Hematopoietic multipotent progenitor cell treated with erythropoietin and hydrocortisone succinate and interleukin-3 and kit ligand, for 8 days (in vitro differentiated cells): ENCODE results near the gene TSPAN13.
A peak's percentile ranks its signal among the peaks of the same experiment; 100 is the strongest.

Source experiments
- DNase-seq: peaks from one replicate; pipeline ENCODE4 v3.0.0-alpha.2; 2015

TSPAN13 gene

GRCh38 chr7:16778476-16778875, 24.9 kb downstream of the TSPAN13 start:
- no peak for DNase-seq

- no peak for DNase-seq
These were observed 25.5 kb downstream of the TSPAN13 start for GRCh38 chr7:16779051-16779450.

- no peak for DNase-seq
These were observed 27.0 kb downstream of the TSPAN13 start for GRCh38 chr7:16780596-16780995.

GRCh38 chr7:16785321-16785720, 31.8 kb downstream of the TSPAN13 start:
- no peak for DNase-seq

GRCh38 chr7:16785846-16786245, 32.3 kb downstream of the TSPAN13 start:
- DNase-seq = no peak

GRCh38 chr7:16786257-16786656, 32.7 kb downstream of the TSPAN13 start:
- no peak for DNase-seq

- no peak for DNase-seq
These were observed 33.6 kb downstream of the TSPAN13 start for GRCh38 chr7:16787127-16787526.

GRCh38 chr7:16791071-16791470, 37.5 kb downstream of the TSPAN13 start:
- no peak for DNase-seq

- DNase-seq = no peak
These were observed 38.5 kb downstream of the TSPAN13 start for GRCh38 chr7:16791905-16792698.

- DNase-seq = no peak
These were observed 41.4 kb downstream of the TSPAN13 start for GRCh38 chr7:16794986-16795385.

- DNase-seq = no peak
These were observed 42.1 kb downstream of the TSPAN13 start for GRCh38 chr7:16795624-16796023.

GRCh38 chr7:16801111-16801542, 47.6 kb downstream of the TSPAN13 start:
- DNase-seq = peak; percentile 73

- no peak for DNase-seq
These were observed 48.0 kb downstream of the TSPAN13 start for GRCh38 chr7:16801579-16801978.

- DNase-seq = no peak
These were observed 49.6 kb downstream of the TSPAN13 start for GRCh38 chr7:16803125-16803524.

GRCh38 chr7:16803881-16804673, 50.5 kb downstream of the TSPAN13 start:
- no peak for DNase-seq

GRCh38 chr7:16804674-16805439, 51.3 kb downstream of the TSPAN13 start, which contains the start of gene AGR2:
Gene AGR2, minus strand, starts transcription at chr7:16804999. Its CDS starts 3,203 bp downstream, at chr7:16801796.
- DNase-seq = no peak

GRCh38 chr7:16805441-16805840, 51.9 kb downstream of the TSPAN13 start:
- no peak for DNase-seq

GRCh38 chr7:16810112-16810511, 56.6 kb downstream of the TSPAN13 start:
- no peak for DNase-seq

- DNase-seq = no peak
These were observed 57.0 kb downstream of the TSPAN13 start for GRCh38 chr7:16810573-16810972.

GRCh38 chr7:16811551-16811950, 58.0 kb downstream of the TSPAN13 start:
- DNase-seq = no peak

- DNase-seq = no peak
These were observed 59.1 kb downstream of the TSPAN13 start for GRCh38 chr7:16812542-16813231.

GRCh38 chr7:16813232-16813616, 59.7 kb downstream of the TSPAN13 start:
- no peak for DNase-seq

GRCh38 chr7:16815001-16815400, 61.4 kb downstream of the TSPAN13 start:
- DNase-seq = peak; percentile 68
